GM19239 (cell line): Measurements from ENCODE around the gene EDNRB.
"Not testable (repeated sequence)": the region's sequence is repeated elsewhere in the genome, so short reads cannot be mapped to it uniquely, and the experiment has no call there.

Experiments
- DNase-seq: peaks from one replicate; pipeline ENCODE4 v3.0.0; 2011; ENCODE audit warnings: low spot score; ENCODE audit not compliant: insufficient read length
- FAIRE-seq: peaks from 2 replicates; lab custom pipeline; 2011; peaks lifted over from hg19 to GRCh38; lab: Jason Lieb, UNC

EDNRB gene

GRCh38 chr13:77853703-77854102, 64.9 kb downstream of the EDNRB start:
- DNase-seq: no peak

GRCh38 chr13:77848050-77848449, 70.6 kb downstream of the EDNRB start:
- not testable (repeated sequence) for DNase-seq, FAIRE-seq

More at GRCh38 chr13:77853703-77854102, 64.9 kb downstream of the EDNRB start:
- no peak for FAIRE-seq

GRCh38 chr13:77846173-77846572, 72.5 kb downstream of the EDNRB start:
- peak; percentile 4 for FAIRE-seq
- no peak for DNase-seq
